HCT116 (cell line): ENCODE measurements around the gene INTS6L. TPM values are rescaled to one million over a fixed set of nuclear protein-coding genes. Genes with fewer than 3 reads are reported as not detected.

Source experiments
- ATAC-seq: fragments of 200-7000 bp; cut with Tn5 transposase; 2 replicates; pipeline ENCODE4 v1.9.1; 2020; ENCODE audit warnings: mild to moderate bottlenecking, moderate library complexity
- BruUV-seq: library from RNA; stranded (reverse); fragments of 400-500 nt; replicated peaks from 2 replicates; lab custom pipeline; 2021; lab: Mats Ljungman, UMichigan
- CTCF ChIA-PET: fragments of 300-600 bp; sonication (Branson Sonifier 250); formaldehyde crosslinking; loops from one replicate; lab custom pipeline; 2021; ENCODE audit warnings: antibody characterized with exemption; lab: Charles Lee
- POLR2A ChIA-PET: fragments of 300-600, 350-600 bp; sonication (Branson Sonifier 250); formaldehyde crosslinking; loops from one replicate; lab custom pipeline; 2021; ENCODE audit warnings: antibody characterized with exemption; lab: Charles Lee
- RAD21 ChIA-PET, 2 experiments: fragments of 300-600 bp; sonication (Branson Sonifier 250); formaldehyde crosslinking; loops; one replicate each; lab custom pipeline; 2023; ENCODE audit warnings: low total read pairs in 2 of 2; ENCODE audit not compliant: uncharacterized antibody in 2 of 2, unreplicated experiment in 2 of 2, low non-redundant PET in 1 of 2; lab: Charles Lee
- DNase-seq: peaks from one replicate; pipeline ENCODE4 v3.0.0-alpha.2; 2010; ENCODE audit warnings: low read depth, low spot score
- H2AFZ ChIP-seq: fragments of 200-600 bp; shearing (Covaris generic), sonication (generic); 2 replicates; pipeline ENCODE4 v1.6.1; 2017; ENCODE audit warnings: low read depth, mixed run types, mixed read lengths, antibody characterized with exemption, low read length; ENCODE audit not compliant: poor library complexity, severe bottlenecking
- H3K27ac ChIP-seq: 2 replicates; pipeline ENCODE4 v1.5.1; 2012; ENCODE audit warnings: low read depth, low read length
- H3K27me3 ChIP-seq: fragments of 200-600 bp; sonication (generic); 2 replicates; pipeline ENCODE4 v1.6.1; 2016; ENCODE audit warnings: mixed run types, low read length, mixed read lengths; ENCODE audit not compliant: insufficient read depth
- H3K36me3 ChIP-seq, 2 experiments: fragments of 200-500 bp in 1 of 2; fragments of 200-600 bp in 1 of 2; sonication (Bioruptor generic) in 1 of 2; sonication (generic) in 1 of 2; 2 replicates each; pipeline versions ENCODE4 v1.5.1 to v1.6.1; 2014 to 2016; ENCODE audit warnings: low read length in 2 of 2, inconsistent platforms in 1 of 2, mixed read lengths in 1 of 2, mixed run types in 1 of 2; ENCODE audit not compliant: insufficient read depth in 2 of 2, control insufficient read depth in 1 of 2
- H3K4me1 ChIP-seq, 2 experiments: fragments of 200-600 bp in 1 of 2; sonication (generic) in 1 of 2; 2 replicates each; pipeline versions ENCODE4 v1.5.1 to v1.6.1; 2012 to 2017; ENCODE audit warnings: low read length in 2 of 2, inconsistent platforms in 1 of 2, mild to moderate bottlenecking in 1 of 2, mixed read lengths in 1 of 2, mixed run types in 1 of 2, moderate library complexity in 1 of 2; ENCODE audit not compliant: insufficient read depth in 2 of 2, control insufficient read depth in 1 of 2
- H3K4me2 ChIP-seq: fragments of 200-600 bp; sonication (generic); 2 replicates; pipeline ENCODE4 v1.6.1; 2017; ENCODE audit warnings: mixed run types, low read length, mixed read lengths
- H3K4me3 ChIP-seq, 2 experiments: fragments of 200-600 bp in 1 of 2; sonication (generic) in 1 of 2; replicated peaks in 1 of 2; 2 replicates each; pipeline ENCODE4 v1.5.1; 2011 to 2016; ENCODE audit warnings: low read length in 2 of 2, control low read depth in 1 of 2, low read depth in 1 of 2, mild to moderate bottlenecking in 1 of 2, mixed read lengths in 1 of 2, mixed run types in 1 of 2
- H3K79me2 ChIP-seq: fragments of 200-600 bp; sonication (generic); 2 replicates; pipeline ENCODE4 v1.6.1; 2017; ENCODE audit warnings: mild to moderate bottlenecking, mixed run types, low read length, moderate library complexity, mixed read lengths; ENCODE audit not compliant: insufficient read depth
- H3K9ac ChIP-seq: fragments of 200-600 bp; sonication (generic); 2 replicates; pipeline ENCODE4 v1.6.1; 2016; ENCODE audit warnings: low read length, mixed read lengths
- H3K9me2 ChIP-seq: fragments of 200-600 bp; sonication (generic), shearing (Covaris generic); 2 replicates; pipeline ENCODE4 v1.6.1; 2017; ENCODE audit warnings: mixed run types, mild to moderate bottlenecking, moderate library complexity; ENCODE audit not compliant: insufficient read depth
- H3K9me3 ChIP-seq, 2 experiments: fragments of 200-500 bp in 1 of 2; fragments of 200-600 bp in 1 of 2; sonication (Bioruptor generic) in 1 of 2; sonication (generic) in 1 of 2; 2 replicates each; pipeline ENCODE4 v1.6.1; 2014 to 2017; ENCODE audit warnings: low read length in 2 of 2, mixed read lengths in 2 of 2, inconsistent platforms in 1 of 2, low read depth in 1 of 2, mild to moderate bottlenecking in 1 of 2, mixed run types in 1 of 2, moderate library complexity in 1 of 2; ENCODE audit not compliant: control insufficient read depth in 1 of 2, insufficient read depth in 1 of 2
- H4K20me1 ChIP-seq: fragments of 200-600 bp; sonication (generic), shearing (Covaris generic); 2 replicates; pipeline ENCODE4 v1.6.1; 2017; ENCODE audit warnings: mixed run types, mild to moderate bottlenecking, moderate library complexity; ENCODE audit not compliant: insufficient read depth
- CBX3 ChIP-seq: IDR thresholded peaks from 2 replicates; pipeline ENCODE4 v1.6.1; 2012; ENCODE audit warnings: low read depth
- ELF1 ChIP-seq: IDR thresholded peaks from 2 replicates; pipeline ENCODE4 v1.6.1; 2012; ENCODE audit warnings: low read depth, borderline replicate concordance
- EZH2phosphoT487 ChIP-seq: fragments of 200-600 bp; IDR thresholded peaks from 2 replicates; pipeline ENCODE4 v1.6.1; 2018; ENCODE audit warnings: antibody characterized with exemption, borderline replicate concordance
- POLR2A ChIP-seq: IDR thresholded peaks from 2 replicates; pipeline ENCODE4 v1.7.0; 2011; ENCODE audit warnings: borderline replicate concordance; ENCODE audit not compliant: insufficient read depth, insufficient read length; ENCODE audit errors: extremely low read depth
- POLR2AphosphoS5 ChIP-seq: IDR thresholded peaks from 2 replicates; pipeline ENCODE4 v1.6.1; 2011; ENCODE audit warnings: mild to moderate bottlenecking, low read depth, low read length, moderate library complexity
- RAD21 ChIP-seq: IDR thresholded peaks from 2 replicates; pipeline ENCODE4 v1.6.1; 2012; ENCODE audit warnings: low read depth, mild to moderate bottlenecking
- SRF ChIP-seq: IDR thresholded peaks from 2 replicates; pipeline ENCODE4 v1.6.1; 2012; ENCODE audit warnings: low read depth
- YY1 ChIP-seq: IDR thresholded peaks from 2 replicates; pipeline ENCODE4 v1.6.1; 2011; ENCODE audit warnings: low read length, low read depth, moderate library complexity, mild to moderate bottlenecking; ENCODE audit not compliant: insufficient replicate concordance; ENCODE audit errors: extremely low read depth
- ZFX ChIP-seq: fragments of 450-650 bp; IDR thresholded peaks from 2 replicates; pipeline ENCODE4 v1.6.1; 2017
- ZNF274 ChIP-seq: fragments of 200-500 bp; sonication (Bioruptor generic); IDR thresholded peaks from 2 replicates; pipeline ENCODE4 v1.6.1; 2014; ENCODE audit warnings: mild to moderate bottlenecking, low read depth, low read length, inconsistent platforms
- intact Hi-C: fragments of 100-400 bp; cut with micrococcal nuclease; formaldehyde crosslinking; loops from 2 replicates; pipeline ENCODE4 v1.10.0; 2022
- total RNA-seq: library from RNA; stranded (reverse); gene quantifications from one replicate; pipeline ENCODE4 v1.2.1, GENCODE V29; 2021; ENCODE audit not compliant: unreplicated experiment
- TF ChIP-seq, protein P1 (sequence below), 3 experiments: fragments of 200-600 bp in 1 of 3; sonication (generic) in 1 of 3; IDR thresholded peaks in 2 of 3; conservative IDR thresholded peaks in 1 of 3; 2 replicates each; pipeline ENCODE4 v1.5.1; 2012 to 2017; ENCODE audit warnings: low read depth in 2 of 3, low read length in 2 of 3, antibody characterized with exemption in 1 of 3, borderline replicate concordance in 1 of 3, control low read depth in 1 of 3, mild to moderate bottlenecking in 1 of 3, mixed read lengths in 1 of 3, mixed run types in 1 of 3, moderate library complexity in 1 of 3; ENCODE audit not compliant: insufficient read depth in 1 of 3
- TF ChIP-seq, protein P2 (sequence below): IDR thresholded peaks from 2 replicates; pipeline ENCODE4 v1.6.1; 2012
- TF ChIP-seq, protein P3 (sequence below): IDR thresholded peaks from 2 replicates; pipeline ENCODE4 v1.6.1; 2012; ENCODE audit warnings: low read depth
- TF ChIP-seq, protein P4 (sequence below): IDR thresholded peaks from 2 replicates; pipeline ENCODE4 v1.6.1; 2012

The INTS6L gene
- total RNA-seq, 1 experiment from 2014 or later: 3.6 TPM

DNA sequence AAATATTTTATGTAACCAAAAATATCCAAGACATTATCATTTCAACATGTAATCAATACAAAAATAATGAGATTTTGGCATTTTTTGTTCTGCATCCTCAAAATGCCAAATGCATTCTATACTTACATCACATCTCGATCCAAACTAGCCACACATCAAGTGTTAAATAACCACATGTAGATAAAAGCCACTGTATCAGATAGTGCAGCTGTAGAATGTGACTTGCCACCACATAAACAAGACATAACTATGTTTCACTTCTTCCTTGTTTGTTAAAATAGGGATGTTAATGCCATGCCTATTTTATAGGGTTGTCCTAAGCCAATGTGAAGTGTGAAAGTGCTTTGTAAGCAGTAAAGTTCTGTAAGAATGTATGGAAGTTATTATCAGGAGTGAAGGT is 20.9 kb downstream of the INTS6L start:
- H3K27ac ChIP-seq: no peak overlapping the region
- intact Hi-C loops: no loop called here
- DNase-seq (no peak), ATAC-seq (no peak)
- CTCF ChIA-PET: no interaction called here
- no peak for TF ChIP-seq POLR2A
- TF ChIP-seq SRF: no peak
- TF ChIP-seq, protein P1, sequence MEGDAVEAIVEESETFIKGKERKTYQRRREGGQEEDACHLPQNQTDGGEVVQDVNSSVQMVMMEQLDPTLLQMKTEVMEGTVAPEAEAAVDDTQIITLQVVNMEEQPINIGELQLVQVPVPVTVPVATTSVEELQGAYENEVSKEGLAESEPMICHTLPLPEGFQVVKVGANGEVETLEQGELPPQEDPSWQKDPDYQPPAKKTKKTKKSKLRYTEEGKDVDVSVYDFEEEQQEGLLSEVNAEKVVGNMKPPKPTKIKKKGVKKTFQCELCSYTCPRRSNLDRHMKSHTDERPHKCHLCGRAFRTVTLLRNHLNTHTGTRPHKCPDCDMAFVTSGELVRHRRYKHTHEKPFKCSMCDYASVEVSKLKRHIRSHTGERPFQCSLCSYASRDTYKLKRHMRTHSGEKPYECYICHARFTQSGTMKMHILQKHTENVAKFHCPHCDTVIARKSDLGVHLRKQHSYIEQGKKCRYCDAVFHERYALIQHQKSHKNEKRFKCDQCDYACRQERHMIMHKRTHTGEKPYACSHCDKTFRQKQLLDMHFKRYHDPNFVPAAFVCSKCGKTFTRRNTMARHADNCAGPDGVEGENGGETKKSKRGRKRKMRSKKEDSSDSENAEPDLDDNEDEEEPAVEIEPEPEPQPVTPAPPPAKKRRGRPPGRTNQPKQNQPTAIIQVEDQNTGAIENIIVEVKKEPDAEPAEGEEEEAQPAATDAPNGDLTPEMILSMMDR (IDR thresholded peaks at IDR 0.05 in 2 of 3, conservative IDR thresholded peaks at IDR 0.05 in 1 of 3; ENCODE audit: borderline replicate concordance in 1 of 3, insufficient read depth in 1 of 3, low read depth in 2 of 3, low read length in 2 of 3): no peak
- TF ChIP-seq, protein P2, sequence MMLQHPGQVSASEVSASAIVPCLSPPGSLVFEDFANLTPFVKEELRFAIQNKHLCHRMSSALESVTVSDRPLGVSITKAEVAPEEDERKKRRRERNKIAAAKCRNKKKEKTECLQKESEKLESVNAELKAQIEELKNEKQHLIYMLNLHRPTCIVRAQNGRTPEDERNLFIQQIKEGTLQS: no peak
- TF ChIP-seq, all 23 proteins: peak for 0
- H4K20me1 ChIP-seq: no peaks in the 10 kb centered on the region
- no peaks in the 10 kb centered on the region for H3K4me1 ChIP-seq
- no peak overlapping the region for H2AFZ ChIP-seq
- H3K9me3 ChIP-seq: no peaks in the 10 kb centered on the region
- H3K9ac ChIP-seq: no peak overlapping the region
- POLR2A ChIA-PET: no interaction called here
- H3K27me3 ChIP-seq: no peaks in the 10 kb centered on the region
- H3K36me3 ChIP-seq: no peaks in the 10 kb centered on the region
- H3K4me2 ChIP-seq: no peak overlapping the region
- no peak overlapping the region for H3K4me3 ChIP-seq
- RAD21 ChIA-PET: no interaction called here
- BruUV-seq: no TSS peak
- no peaks in the 10 kb centered on the region for H3K79me2 ChIP-seq
- H3K9me2 ChIP-seq: no peaks in the 10 kb centered on the region

DNA sequence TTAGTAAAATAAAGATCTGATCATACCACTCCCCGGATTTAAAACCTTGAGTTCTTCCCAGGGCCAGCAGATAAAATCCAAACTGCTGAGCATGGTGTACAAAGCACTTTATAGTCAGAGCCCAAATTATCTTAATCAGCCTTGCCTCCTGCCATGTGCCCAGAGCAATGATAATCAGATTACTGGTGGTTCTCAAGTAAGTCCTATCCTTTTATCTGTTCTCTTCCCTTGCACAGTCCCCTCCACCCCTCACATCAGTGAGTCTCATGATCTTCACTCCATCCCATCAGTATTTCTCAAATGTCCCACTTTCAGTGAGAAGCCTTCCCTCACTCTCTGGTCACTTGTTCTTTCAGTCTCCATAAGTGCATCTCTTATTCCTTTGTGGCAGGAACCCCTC is 22.7 kb downstream of the INTS6L start:
- Histone ChIP-seq H3K4me2 (no peak overlapping the region), H3K4me1 (no peaks in the 10 kb centered on the region), H3K36me3 (no peaks in the 10 kb centered on the region), H3K79me2 (no peaks in the 10 kb centered on the region), H3K4me3 (no peak overlapping the region)
- no peak for ATAC-seq
- BruUV-seq: no TSS peak
- CTCF ChIA-PET: interaction anchor here (1.2 kb wide), 1 partner anchor 54 kb away, joined by 3 read pairs; no protein-coding TSS in a partner anchor
- RAD21 ChIA-PET: no interaction called here
- POLR2A ChIA-PET: no interaction called here
- no peak for TF ChIP-seq ELF1
- no peak for TF ChIP-seq RAD21
- TF ChIP-seq ZFX: no peak
- TF ChIP-seq YY1: no peak
- TF ChIP-seq POLR2A: no peak
- TF ChIP-seq SRF: no peak
- TF ChIP-seq EZH2phosphoT487: no peak
- TF ChIP-seq POLR2AphosphoS5: no peak
- TF ChIP-seq, protein P3, sequence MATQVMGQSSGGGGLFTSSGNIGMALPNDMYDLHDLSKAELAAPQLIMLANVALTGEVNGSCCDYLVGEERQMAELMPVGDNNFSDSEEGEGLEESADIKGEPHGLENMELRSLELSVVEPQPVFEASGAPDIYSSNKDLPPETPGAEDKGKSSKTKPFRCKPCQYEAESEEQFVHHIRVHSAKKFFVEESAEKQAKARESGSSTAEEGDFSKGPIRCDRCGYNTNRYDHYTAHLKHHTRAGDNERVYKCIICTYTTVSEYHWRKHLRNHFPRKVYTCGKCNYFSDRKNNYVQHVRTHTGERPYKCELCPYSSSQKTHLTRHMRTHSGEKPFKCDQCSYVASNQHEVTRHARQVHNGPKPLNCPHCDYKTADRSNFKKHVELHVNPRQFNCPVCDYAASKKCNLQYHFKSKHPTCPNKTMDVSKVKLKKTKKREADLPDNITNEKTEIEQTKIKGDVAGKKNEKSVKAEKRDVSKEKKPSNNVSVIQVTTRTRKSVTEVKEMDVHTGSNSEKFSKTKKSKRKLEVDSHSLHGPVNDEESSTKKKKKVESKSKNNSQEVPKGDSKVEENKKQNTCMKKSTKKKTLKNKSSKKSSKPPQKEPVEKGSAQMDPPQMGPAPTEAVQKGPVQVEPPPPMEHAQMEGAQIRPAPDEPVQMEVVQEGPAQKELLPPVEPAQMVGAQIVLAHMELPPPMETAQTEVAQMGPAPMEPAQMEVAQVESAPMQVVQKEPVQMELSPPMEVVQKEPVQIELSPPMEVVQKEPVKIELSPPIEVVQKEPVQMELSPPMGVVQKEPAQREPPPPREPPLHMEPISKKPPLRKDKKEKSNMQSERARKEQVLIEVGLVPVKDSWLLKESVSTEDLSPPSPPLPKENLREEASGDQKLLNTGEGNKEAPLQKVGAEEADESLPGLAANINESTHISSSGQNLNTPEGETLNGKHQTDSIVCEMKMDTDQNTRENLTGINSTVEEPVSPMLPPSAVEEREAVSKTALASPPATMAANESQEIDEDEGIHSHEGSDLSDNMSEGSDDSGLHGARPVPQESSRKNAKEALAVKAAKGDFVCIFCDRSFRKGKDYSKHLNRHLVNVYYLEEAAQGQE: no peak
- TF ChIP-seq, protein P2: no peak
- no peak for TF ChIP-seq CBX3
- TF ChIP-seq ZNF274: no peak
- TF ChIP-seq, protein P4, sequence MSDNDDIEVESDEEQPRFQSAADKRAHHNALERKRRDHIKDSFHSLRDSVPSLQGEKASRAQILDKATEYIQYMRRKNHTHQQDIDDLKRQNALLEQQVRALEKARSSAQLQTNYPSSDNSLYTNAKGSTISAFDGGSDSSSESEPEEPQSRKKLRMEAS: no peak
- TF ChIP-seq, all 23 proteins: peak for 0
- no peaks in the 10 kb centered on the region for H3K9me3 ChIP-seq
- no peak overlapping the region for H3K27ac ChIP-seq
- intact Hi-C loops: no loop called here
- no peaks in the 10 kb centered on the region for H4K20me1 ChIP-seq
- H2AFZ ChIP-seq: no peak overlapping the region
- H3K27me3 ChIP-seq: no peaks in the 10 kb centered on the region
- DNase-seq: no peak
- H3K9ac ChIP-seq: no peak overlapping the region
- no peaks in the 10 kb centered on the region for H3K9me2 ChIP-seq
